Activated gamma-delta T cell treated with anti-CD3 and anti-CD28 coated beads, Interleukin-2, amount 50 U/mL, for 16 hours (primary cell): ENCODE measurements around the gene COG5.
"Not testable (repeated sequence)": the region's sequence is repeated elsewhere in the genome, so short reads cannot be mapped to it uniquely, and the experiment has no call there.

Experiments
- DNase-seq: peaks from one replicate; pipeline ENCODE4 v3.0.0-alpha.2; 2020; ENCODE audit warnings: low read depth

Gene COG5

GRCh38 chr7:107220806-107221205 lies 342.9 kb downstream of the COG5 start:
- not testable (repeated sequence) for DNase-seq

- DNase-seq, result no peak
These were observed 343.4 kb downstream of the COG5 start for GRCh38 chr7:107220356-107220755.

GRCh38 chr7:107219563-107220244 lies 344.0 kb downstream of the COG5 start:
- DNase-seq, result no peak

- no peak for DNase-seq
These were observed 349.8 kb downstream of the COG5 start for GRCh38 chr7:107213945-107214344.

- DNase-seq, result no peak
These were observed 350.4 kb downstream of the COG5 start for GRCh38 chr7:107213193-107213788.

- no peak for DNase-seq
These were observed 351.0 kb downstream of the COG5 start for GRCh38 chr7:107212725-107213124.

- no peak for DNase-seq
These were observed 353.3 kb downstream of the COG5 start for GRCh38 chr7:107210400-107210799.

GRCh38 chr7:107209565-107209964 lies 354.2 kb downstream of the COG5 start:
- no peak for DNase-seq

- no peak for DNase-seq
These were observed 355.2 kb downstream of the COG5 start for GRCh38 chr7:107208563-107208962.

GRCh38 chr7:107208024-107208521 lies 355.6 kb downstream of the COG5 start:
- no peak for DNase-seq

GRCh38 chr7:107207459-107207858 lies 356.3 kb downstream of the COG5 start:
- DNase-seq, result no peak

- no peak for DNase-seq
These were observed 357.0 kb downstream of the COG5 start for GRCh38 chr7:107206706-107207105.

GRCh38 chr7:107206136-107206535 lies 357.6 kb downstream of the COG5 start:
- DNase-seq, result no peak

GRCh38 chr7:107203607-107204006 lies 360.1 kb downstream of the COG5 start:
- DNase-seq, result no peak

GRCh38 chr7:107201795-107202450 lies 361.8 kb downstream of the COG5 start:
- no peak for DNase-seq

- DNase-seq, result no peak
These were observed 366.7 kb downstream of the COG5 start for GRCh38 chr7:107196834-107197610.

- no peak for DNase-seq
These were observed 369.7 kb downstream of the COG5 start for GRCh38 chr7:107194052-107194451.

GRCh38 chr7:107190090-107190489 lies 373.6 kb downstream of the COG5 start:
- no peak for DNase-seq

GRCh38 chr7:107187774-107188173 lies 375.9 kb downstream of the COG5 start:
- DNase-seq, result no peak

- no peak for DNase-seq
These were observed 377.5 kb downstream of the COG5 start for GRCh38 chr7:107186240-107186639.

GRCh38 chr7:107185716-107186115 lies 378.0 kb downstream of the COG5 start:
- DNase-seq, result no peak

- no peak for DNase-seq
These were observed 382.5 kb downstream of the COG5 start for GRCh38 chr7:107181172-107181571.
